ENCODE measurements around the gene CDC42. TPM values are rescaled to one million over a fixed set of nuclear protein-coding genes. Genes with fewer than 3 reads are reported as not detected.

CDC42 gene
- total and polyA plus RNA-seq, 2 of the 4 experiments (the other 2 are of a cell fraction): 162 to 609 TPM

- TF ChIP-seq POLR2A (IDR thresholded peaks at IDR 0.05; ENCODE audit: low read depth, low read length): no peak
Observed at GRCh38 chr1:22108339-22109105, 56.0 kb downstream of the CDC42 start (continued).

GRCh38 chr1:22110016-22110415 is 57.5 kb downstream of the CDC42 start:
- Histone ChIP-seq H3K4ac (ENCODE audit: low read depth, low read length) (no peak overlapping the region), H3K4me2 (ENCODE audit: low read depth, low read length) (no peak overlapping the region), H3K18ac (ENCODE audit: low read depth, low read length) (no peak overlapping the region), H3K36me3 (ENCODE audit: control insufficient read depth, insufficient read depth, low read length) (peaks cover 22% of the 10 kb centered on the region), H2BK5ac (ENCODE audit: low read depth, low read length, poor library complexity, severe bottlenecking) (no peak overlapping the region), H2AK5ac (ENCODE audit: low read depth, low read length) (no peak overlapping the region), H4K91ac (ENCODE audit: insufficient read depth, low read depth, low read length) (no peak overlapping the region), H4K5ac (ENCODE audit: low read depth, low read length) (no peak overlapping the region), H3K56ac (ENCODE audit: extremely low read depth, insufficient read depth, low read length) (no peak overlapping the region), H3K27me3 (ENCODE audit: control insufficient read depth, insufficient read depth, low read length) (no peaks in the 10 kb centered on the region), H2BK20ac (ENCODE audit: low read depth, low read length) (no peak overlapping the region), H2BK15ac (ENCODE audit: low read depth, low read length) (no peak overlapping the region), H3K9me1 (ENCODE audit: insufficient read depth, low read length) (peaks cover 38% of the 10 kb centered on the region), H2BK120ac (ENCODE audit: low read depth, low read length) (no peak overlapping the region), H4K8ac (ENCODE audit: low read depth in 2 of 2, low read length in 2 of 2) (no peak overlapping the region), H4K20me1 (ENCODE audit: insufficient read depth, low read length) (peaks cover 94% of the 10 kb centered on the region), H3K9ac (ENCODE audit: low read depth, low read length) (no peak overlapping the region), H3K79me1 (ENCODE audit: low read depth in 1 of 2, low read length in 2 of 2) (peaks cover 55 to 98% of the 10 kb centered on the region in 2 experiments), H3K23ac (ENCODE audit: low read depth, low read length) (no peak overlapping the region), H3K14ac (replicated peaks; ENCODE audit: low read depth, low read length) (no peak overlapping the region), H3K4me1 (ENCODE audit: control insufficient read depth, insufficient read depth, low read length) (peaks cover 34% of the 10 kb centered on the region), H2AFZ (replicated peaks; ENCODE audit: low read length, poor library complexity) (no peak overlapping the region), H3K9me3 (ENCODE audit: control insufficient read depth, insufficient read depth, low read length) (no peaks in the 10 kb centered on the region), H2AK9ac (replicated peaks; ENCODE audit: low read depth, low read length, poor library complexity) (no peak overlapping the region), H3K27ac (ENCODE audit: insufficient read depth, low read length) (no peak overlapping the region), H3K4me3 (ENCODE audit: insufficient read depth, low read depth, low read length) (no peak overlapping the region)
- WGBS, 2 experiments (ENCODE audit: extremely low coverage in 2 of 2, insufficient read length in 1 of 2): no CpG with 5 or more reads among the region's 3 CpGs
- BruUV-seq (replicated peaks): no TSS peak
- dilution Hi-C loops (cut with HindIII; ENCODE audit: low sequenced_read_pairs, unreplicated experiment): no loop called here
- ATAC-seq (ENCODE audit: low read depth) (no peak), DNase-seq (no peak)
- intact Hi-C loops (cut with micrococcal nuclease): no loop called here
- ChIA-PET CTCF (interaction anchor here (0.7 kb wide), 1 partner anchor 38 kb away, joined by 5 read pairs; no protein-coding TSS in a partner anchor), POLR2A (ENCODE audit: unreplicated experiment) (interaction anchor here (0.6 to 1.2 kb wide), 3 partner anchors 9 to 278 kb away, joined by 3 to 7 read pairs (median 4); no protein-coding TSS in a partner anchor)
- in situ Hi-C loops (cut with MboI; ENCODE audit: low sequenced_read_pairs): loop anchor here (10.0 kb wide), 1 partner anchor 165 kb away; no protein-coding TSS in a partner anchor
- no peak for TF ChIP-seq RFX5 (IDR thresholded peaks at IDR 0.05; ENCODE audit: low read depth, low read length)
- TF ChIP-seq, protein P1, sequence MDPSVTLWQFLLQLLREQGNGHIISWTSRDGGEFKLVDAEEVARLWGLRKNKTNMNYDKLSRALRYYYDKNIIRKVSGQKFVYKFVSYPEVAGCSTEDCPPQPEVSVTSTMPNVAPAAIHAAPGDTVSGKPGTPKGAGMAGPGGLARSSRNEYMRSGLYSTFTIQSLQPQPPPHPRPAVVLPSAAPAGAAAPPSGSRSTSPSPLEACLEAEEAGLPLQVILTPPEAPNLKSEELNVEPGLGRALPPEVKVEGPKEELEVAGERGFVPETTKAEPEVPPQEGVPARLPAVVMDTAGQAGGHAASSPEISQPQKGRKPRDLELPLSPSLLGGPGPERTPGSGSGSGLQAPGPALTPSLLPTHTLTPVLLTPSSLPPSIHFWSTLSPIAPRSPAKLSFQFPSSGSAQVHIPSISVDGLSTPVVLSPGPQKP (IDR thresholded peaks at IDR 0.05; ENCODE audit: borderline replicate concordance, low read depth, low read length): no peak
- no peak for TF ChIP-seq NFE2L2 (IDR thresholded peaks at IDR 0.05; ENCODE audit: low read depth, low read length)
- no peak for TF ChIP-seq FOS (IDR thresholded peaks at IDR 0.05; ENCODE audit: low read depth, low read length)
- TF ChIP-seq CEBPB (IDR thresholded peaks at IDR 0.05; ENCODE audit: low read depth, low read length): no peak
- no peak for TF ChIP-seq MAFK (IDR thresholded peaks at IDR 0.05; ENCODE audit: low read depth, low read length)
- TF ChIP-seq MAZ (IDR thresholded peaks at IDR 0.05; ENCODE audit: borderline replicate concordance, low read depth, low read length): no peak
- TF ChIP-seq POLR2A (IDR thresholded peaks at IDR 0.05; ENCODE audit: low read depth, low read length): no peak
- TF ChIP-seq CHD1 (IDR thresholded peaks at IDR 0.05; ENCODE audit: low read depth, low read length): no peak
- TF ChIP-seq MXI1 (IDR thresholded peaks at IDR 0.05; ENCODE audit: borderline replicate concordance, low read depth, low read length): no peak
- no peak for TF ChIP-seq SMC3 (IDR thresholded peaks at IDR 0.05; ENCODE audit: low read depth, low read length)
- TF ChIP-seq RCOR1 (IDR thresholded peaks at IDR 0.05; ENCODE audit: insufficient replicate concordance, low read length): no peak
- TF ChIP-seq BHLHE40 (IDR thresholded peaks at IDR 0.05; ENCODE audit: low read depth, low read length): no peak
- TF ChIP-seq RAD21 (IDR thresholded peaks at IDR 0.05; ENCODE audit: low read length): no peak
- TF ChIP-seq, protein P2, sequence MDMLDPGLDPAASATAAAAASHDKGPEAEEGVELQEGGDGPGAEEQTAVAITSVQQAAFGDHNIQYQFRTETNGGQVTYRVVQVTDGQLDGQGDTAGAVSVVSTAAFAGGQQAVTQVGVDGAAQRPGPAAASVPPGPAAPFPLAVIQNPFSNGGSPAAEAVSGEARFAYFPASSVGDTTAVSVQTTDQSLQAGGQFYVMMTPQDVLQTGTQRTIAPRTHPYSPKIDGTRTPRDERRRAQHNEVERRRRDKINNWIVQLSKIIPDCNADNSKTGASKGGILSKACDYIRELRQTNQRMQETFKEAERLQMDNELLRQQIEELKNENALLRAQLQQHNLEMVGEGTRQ (IDR thresholded peaks at IDR 0.05; ENCODE audit: low read depth, low read length): no peak

All from IMR-90 (cell line).